Measurements from ENCODE around the gene ZSWIM9.
"Not testable (repeated sequence)": the region's sequence is repeated elsewhere in the genome, so short reads cannot be mapped to it uniquely, and the experiment has no call there.

Gene ZSWIM9

GRCh38 chr19:48237057-48237456, 66.6 kb downstream of the ZSWIM9 start:
- no peaks in the 10 kb centered on the region for H3K36me3 ChIP-seq (ENCODE audit: control insufficient read depth, insufficient read depth, low read length)
- H3K4me3 ChIP-seq (ENCODE audit: low read length) = no peak overlapping the region
- no peaks in the 10 kb centered on the region for H3K4me1 ChIP-seq (ENCODE audit: control insufficient read depth, insufficient read depth, low read length)
- H3K9ac ChIP-seq (ENCODE audit: low read length) = no peak overlapping the region
- no peaks in the 10 kb centered on the region for H3K9me3 ChIP-seq (ENCODE audit: control insufficient read depth, low read length)
- H3K27me3 ChIP-seq (ENCODE audit: control insufficient read depth, insufficient read depth, low read length) = no peaks in the 10 kb centered on the region

GRCh38 chr19:48239120-48239519, 68.6 kb downstream of the ZSWIM9 start:
- no peaks in the 10 kb centered on the region for H3K27me3 ChIP-seq (ENCODE audit: control insufficient read depth, insufficient read depth, low read length)
- no peak overlapping the region for H3K9ac ChIP-seq (ENCODE audit: low read length)
- H3K4me1 ChIP-seq (ENCODE audit: control insufficient read depth, insufficient read depth, low read length) = no peaks in the 10 kb centered on the region
- H3K9me3 ChIP-seq (ENCODE audit: control insufficient read depth, low read length) = no peaks in the 10 kb centered on the region
- H3K4me3 ChIP-seq (ENCODE audit: low read length) = no peak overlapping the region
- H3K36me3 ChIP-seq (ENCODE audit: control insufficient read depth, insufficient read depth, low read length) = no peaks in the 10 kb centered on the region

GRCh38 chr19:48239582-48240141, 69.2 kb downstream of the ZSWIM9 start:
- no peaks in the 10 kb centered on the region for H3K36me3 ChIP-seq (ENCODE audit: control insufficient read depth, insufficient read depth, low read length)
- no peak overlapping the region for H3K9ac ChIP-seq (ENCODE audit: low read length)

GRCh38 chr19:48241771-48242170, 71.3 kb downstream of the ZSWIM9 start:
- not testable (repeated sequence) for H3K9ac ChIP-seq (ENCODE audit: low read length); H3K27me3 ChIP-seq (ENCODE audit: control insufficient read depth, insufficient read depth, low read length); H3K4me3 ChIP-seq (ENCODE audit: low read length); H3K36me3 ChIP-seq (ENCODE audit: control insufficient read depth, insufficient read depth, low read length); H3K4me1 ChIP-seq (ENCODE audit: control insufficient read depth, insufficient read depth, low read length); H3K9me3 ChIP-seq (ENCODE audit: control insufficient read depth, low read length)

More at GRCh38 chr19:48239582-48240141, 69.2 kb downstream of the ZSWIM9 start:
- no peaks in the 10 kb centered on the region for H3K4me1 ChIP-seq (ENCODE audit: control insufficient read depth, insufficient read depth, low read length)
- H3K9me3 ChIP-seq (ENCODE audit: control insufficient read depth, low read length) = no peaks in the 10 kb centered on the region
- H3K27me3 ChIP-seq (ENCODE audit: control insufficient read depth, insufficient read depth, low read length) = no peaks in the 10 kb centered on the region
- no peak overlapping the region for H3K4me3 ChIP-seq (ENCODE audit: low read length)

GRCh38 chr19:48244281-48244680, 73.8 kb downstream of the ZSWIM9 start:
- peaks cover 8% of the 10 kb centered on the region for H3K36me3 ChIP-seq (ENCODE audit: control insufficient read depth, insufficient read depth, low read length)
- H3K27me3 ChIP-seq (ENCODE audit: control insufficient read depth, insufficient read depth, low read length) = no peaks in the 10 kb centered on the region
- no peak overlapping the region for H3K9ac ChIP-seq (ENCODE audit: low read length)
- H3K9me3 ChIP-seq (ENCODE audit: control insufficient read depth, low read length) = no peaks in the 10 kb centered on the region
- H3K4me1 ChIP-seq (ENCODE audit: control insufficient read depth, insufficient read depth, low read length) = no peaks in the 10 kb centered on the region
- H3K4me3 ChIP-seq (ENCODE audit: low read length) = no peak overlapping the region

- H3K4me3 ChIP-seq (ENCODE audit: low read length) = no peak overlapping the region
- H3K4me1 ChIP-seq (ENCODE audit: control insufficient read depth, insufficient read depth, low read length) = no peaks in the 10 kb centered on the region
- H3K9me3 ChIP-seq (ENCODE audit: control insufficient read depth, low read length) = no peaks in the 10 kb centered on the region
- H3K9ac ChIP-seq (ENCODE audit: low read length) = no peak overlapping the region
- H3K36me3 ChIP-seq (ENCODE audit: control insufficient read depth, insufficient read depth, low read length) = peaks cover 8% of the 10 kb centered on the region
- no peaks in the 10 kb centered on the region for H3K27me3 ChIP-seq (ENCODE audit: control insufficient read depth, insufficient read depth, low read length)
Measured at GRCh38 chr19:48246101-48246500, 75.6 kb downstream of the ZSWIM9 start.

GRCh38 chr19:48247212-48247611, 76.7 kb downstream of the ZSWIM9 start:
- Histone ChIP-seq H3K27me3 (ENCODE audit: control insufficient read depth, insufficient read depth, low read length) (no peaks in the 10 kb centered on the region), H3K9me3 (ENCODE audit: control insufficient read depth, low read length) (no peaks in the 10 kb centered on the region), H3K36me3 (ENCODE audit: control insufficient read depth, insufficient read depth, low read length) (peaks cover 8% of the 10 kb centered on the region), H3K4me1 (ENCODE audit: control insufficient read depth, insufficient read depth, low read length) (no peaks in the 10 kb centered on the region), H3K4me3 (ENCODE audit: low read length) (no peak overlapping the region), H3K9ac (ENCODE audit: low read length) (no peak overlapping the region)

Data from mucosa of stomach (tissue), 1 donor.